ENCODE data around the gene MRPS33. TPM values are rescaled to one million over a fixed set of nuclear protein-coding genes. Genes with fewer than 3 reads are reported as not detected.
"Not testable (repeated sequence)": the region's sequence is repeated elsewhere in the genome, so short reads cannot be mapped to it uniquely, and the experiment has no call there.

MRPS33 gene
- total RNA-seq, 4 donors from 2014 or later = 8.3 to 35.5 (median 22.5) TPM

DNA sequence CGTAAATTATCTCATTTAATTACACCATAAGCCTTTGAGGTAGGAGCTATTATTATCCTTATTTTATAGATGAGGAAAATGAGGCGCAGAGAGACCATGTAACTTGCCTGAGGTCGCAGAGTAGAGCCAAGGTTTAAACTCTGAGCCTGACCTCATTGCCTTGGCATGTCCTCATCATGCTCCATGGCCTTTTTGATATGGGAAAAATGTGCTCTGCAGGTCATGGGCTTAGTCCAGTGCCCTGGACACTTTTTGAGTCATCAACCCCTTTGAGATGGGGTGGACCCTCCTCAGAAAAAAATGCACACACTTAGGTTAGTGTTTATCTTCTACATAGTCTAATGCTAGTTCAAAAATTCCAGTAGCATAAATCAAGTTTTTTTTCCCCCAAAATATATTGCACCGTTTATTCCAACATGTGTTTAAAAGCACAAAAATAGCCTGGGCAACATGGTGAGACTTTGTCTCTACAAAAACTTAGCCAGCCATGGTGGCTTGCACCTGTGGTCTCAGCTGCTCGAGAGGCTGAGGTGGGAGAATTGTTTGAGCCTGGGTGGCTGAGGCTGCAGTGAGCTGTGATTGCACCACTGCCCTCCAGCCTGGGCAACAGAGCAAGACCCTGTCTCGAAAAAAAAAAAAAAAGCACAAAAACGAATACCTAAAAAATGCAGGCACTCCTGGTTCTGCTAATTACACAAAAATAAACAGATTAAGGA, 30.5 kb upstream of the MRPS33 start:
- DNase-seq = no peak
- Histone ChIP-seq H3K4me3 (no peak overlapping the region), H3K9me3 (no peaks in the 10 kb centered on the region), H3K27me3 (no peaks in the 10 kb centered on the region), H3K36me3 (no peaks in the 10 kb centered on the region), H3K27ac (no peak overlapping the region), H3K4me1 (no peaks in the 10 kb centered on the region)
- TF ChIP-seq, protein P1, sequence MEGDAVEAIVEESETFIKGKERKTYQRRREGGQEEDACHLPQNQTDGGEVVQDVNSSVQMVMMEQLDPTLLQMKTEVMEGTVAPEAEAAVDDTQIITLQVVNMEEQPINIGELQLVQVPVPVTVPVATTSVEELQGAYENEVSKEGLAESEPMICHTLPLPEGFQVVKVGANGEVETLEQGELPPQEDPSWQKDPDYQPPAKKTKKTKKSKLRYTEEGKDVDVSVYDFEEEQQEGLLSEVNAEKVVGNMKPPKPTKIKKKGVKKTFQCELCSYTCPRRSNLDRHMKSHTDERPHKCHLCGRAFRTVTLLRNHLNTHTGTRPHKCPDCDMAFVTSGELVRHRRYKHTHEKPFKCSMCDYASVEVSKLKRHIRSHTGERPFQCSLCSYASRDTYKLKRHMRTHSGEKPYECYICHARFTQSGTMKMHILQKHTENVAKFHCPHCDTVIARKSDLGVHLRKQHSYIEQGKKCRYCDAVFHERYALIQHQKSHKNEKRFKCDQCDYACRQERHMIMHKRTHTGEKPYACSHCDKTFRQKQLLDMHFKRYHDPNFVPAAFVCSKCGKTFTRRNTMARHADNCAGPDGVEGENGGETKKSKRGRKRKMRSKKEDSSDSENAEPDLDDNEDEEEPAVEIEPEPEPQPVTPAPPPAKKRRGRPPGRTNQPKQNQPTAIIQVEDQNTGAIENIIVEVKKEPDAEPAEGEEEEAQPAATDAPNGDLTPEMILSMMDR (IDR thresholded peaks at IDR 0.05) = no peak
- no peak for TF ChIP-seq POLR2A (IDR thresholded peaks at IDR 0.05)

DNA sequence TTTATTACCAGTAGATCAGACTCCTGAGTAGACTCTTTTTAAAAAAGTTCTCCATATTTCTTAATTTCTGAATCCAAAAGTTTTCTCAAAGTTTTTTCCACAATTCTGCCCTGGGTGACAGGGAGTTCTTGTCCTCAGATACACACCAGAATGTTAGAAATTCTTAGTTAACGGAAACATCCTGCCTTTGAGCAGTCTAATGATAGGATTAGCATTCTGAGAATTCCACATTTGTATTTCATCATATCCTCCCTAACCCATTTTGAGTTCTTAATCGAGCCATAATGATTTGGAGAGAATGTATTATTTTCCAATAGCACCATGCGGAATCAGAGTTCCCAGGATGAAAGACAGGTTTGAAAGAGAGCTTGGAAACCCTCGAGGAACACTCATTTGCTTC, 28.9 kb upstream of the MRPS33 start:
- no peak overlapping the region for H3K27ac ChIP-seq
- H3K27me3 ChIP-seq = no peaks in the 10 kb centered on the region
- H3K4me1 ChIP-seq = no peaks in the 10 kb centered on the region
- no peaks in the 10 kb centered on the region for H3K36me3 ChIP-seq
- H3K9me3 ChIP-seq = no peaks in the 10 kb centered on the region
- TF ChIP-seq, protein P1 (IDR thresholded peaks at IDR 0.05) = no peak
- TF ChIP-seq POLR2A (IDR thresholded peaks at IDR 0.05) = no peak
- no peak overlapping the region for H3K4me3 ChIP-seq
- no peak for DNase-seq

DNA sequence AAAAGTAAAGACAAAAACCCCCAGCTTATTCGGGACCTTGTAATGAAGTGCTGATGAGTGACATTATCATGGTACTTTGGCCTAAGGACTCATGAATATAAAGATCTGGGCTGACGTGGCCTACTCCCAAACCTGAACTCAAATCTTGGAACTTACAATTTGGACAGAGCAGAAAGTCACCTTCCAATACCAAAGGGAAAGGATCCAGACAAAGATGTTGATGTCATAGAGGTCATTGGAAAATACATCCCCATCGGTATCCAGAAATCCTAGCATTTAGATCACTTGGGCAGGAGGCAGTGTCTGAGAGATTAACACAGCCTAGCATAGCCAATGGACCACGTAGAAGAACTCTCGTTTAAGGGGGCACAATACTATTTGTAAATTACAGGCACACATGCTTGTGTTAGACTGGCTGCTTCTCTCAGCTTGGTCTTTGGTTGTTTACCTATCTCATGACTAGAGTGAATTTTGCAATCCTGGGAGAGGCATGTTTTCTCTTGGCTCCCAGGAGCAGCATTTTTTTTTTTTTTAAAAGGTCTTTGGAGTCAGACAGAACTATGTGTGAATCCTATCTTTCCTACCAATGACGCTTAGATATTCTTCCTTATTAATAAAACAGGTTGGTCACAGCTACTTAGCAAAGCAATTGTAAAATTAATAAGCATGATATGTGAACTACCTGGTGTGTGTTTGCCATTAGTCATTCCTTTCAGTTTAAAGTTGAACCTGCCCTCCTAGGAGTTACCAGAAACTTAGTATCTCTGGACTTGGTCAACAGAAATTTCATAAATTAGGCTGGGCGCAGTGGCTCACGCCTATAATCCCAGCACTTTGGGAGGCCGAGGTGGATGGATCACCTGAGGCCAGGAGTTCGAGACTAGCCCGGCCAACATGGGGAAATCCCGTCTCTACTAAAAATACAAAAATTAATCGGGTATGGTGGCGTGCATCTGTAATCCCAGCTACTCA, 27.8 kb upstream of the MRPS33 start:
- Histone ChIP-seq H3K4me3 (no peak overlapping the region), H3K4me1 (no peaks in the 10 kb centered on the region), H3K27ac (no peak overlapping the region), H3K36me3 (no peaks in the 10 kb centered on the region), H3K27me3 (no peaks in the 10 kb centered on the region), H3K9me3 (no peaks in the 10 kb centered on the region)
- TF ChIP-seq POLR2A (IDR thresholded peaks at IDR 0.05) = no peak
- DNase-seq = no peak

DNA sequence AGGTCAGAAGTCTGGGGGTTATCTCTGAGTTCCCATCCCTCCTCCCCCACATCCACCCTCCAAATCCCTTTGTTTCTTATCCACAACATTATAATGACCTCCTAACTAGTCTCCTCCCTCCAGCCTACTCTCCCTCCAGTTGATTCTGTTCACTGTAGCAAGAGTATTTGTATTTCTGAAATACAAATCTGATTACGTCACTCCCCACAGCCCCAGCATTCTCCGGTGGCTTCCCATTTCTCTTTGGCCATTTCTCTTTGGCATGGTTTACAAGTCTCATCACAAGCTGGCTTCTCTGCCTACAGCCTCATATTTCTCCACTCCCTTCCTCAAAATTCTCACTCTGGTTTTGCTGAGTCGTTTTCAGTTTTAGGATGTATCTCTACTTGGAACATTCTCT, 24.6 kb upstream of the MRPS33 start:
- Histone ChIP-seq H3K9me3 (no peaks in the 10 kb centered on the region), H3K36me3 (no peaks in the 10 kb centered on the region)

DNA sequence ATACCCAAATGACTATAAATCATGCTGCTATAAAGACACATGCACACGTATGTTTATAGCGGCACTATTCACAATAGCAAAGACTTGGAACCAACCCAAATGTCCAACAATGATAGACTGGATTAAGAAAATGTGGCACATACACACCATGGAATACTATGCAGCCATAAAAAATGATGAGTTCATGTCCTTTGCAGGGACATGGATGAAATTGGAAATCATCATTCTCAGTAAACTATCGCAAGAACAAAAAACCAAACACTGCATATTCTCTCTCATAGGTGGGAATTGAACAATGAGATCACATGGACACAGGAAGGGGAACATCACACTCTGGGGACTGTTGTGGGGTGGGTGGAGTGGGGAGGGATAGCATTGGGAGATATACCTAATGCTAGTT, 23.3 kb upstream of the MRPS33 start:
- not testable (repeated sequence) for DNase-seq, H3K27ac ChIP-seq, H3K4me1 ChIP-seq, H3K36me3 ChIP-seq, H3K4me3 ChIP-seq, H3K9me3 ChIP-seq, H3K27me3 ChIP-seq

More for the DNA sequence above, 24.6 kb upstream of the MRPS33 start:
- Histone ChIP-seq H3K27me3 (no peaks in the 10 kb centered on the region), H3K4me3 (no peak overlapping the region), H3K27ac (no peak overlapping the region), H3K4me1 (no peaks in the 10 kb centered on the region)
- TF ChIP-seq, protein P1 (IDR thresholded peaks at IDR 0.05) = no peak
- DNase-seq = no peak

DNA sequence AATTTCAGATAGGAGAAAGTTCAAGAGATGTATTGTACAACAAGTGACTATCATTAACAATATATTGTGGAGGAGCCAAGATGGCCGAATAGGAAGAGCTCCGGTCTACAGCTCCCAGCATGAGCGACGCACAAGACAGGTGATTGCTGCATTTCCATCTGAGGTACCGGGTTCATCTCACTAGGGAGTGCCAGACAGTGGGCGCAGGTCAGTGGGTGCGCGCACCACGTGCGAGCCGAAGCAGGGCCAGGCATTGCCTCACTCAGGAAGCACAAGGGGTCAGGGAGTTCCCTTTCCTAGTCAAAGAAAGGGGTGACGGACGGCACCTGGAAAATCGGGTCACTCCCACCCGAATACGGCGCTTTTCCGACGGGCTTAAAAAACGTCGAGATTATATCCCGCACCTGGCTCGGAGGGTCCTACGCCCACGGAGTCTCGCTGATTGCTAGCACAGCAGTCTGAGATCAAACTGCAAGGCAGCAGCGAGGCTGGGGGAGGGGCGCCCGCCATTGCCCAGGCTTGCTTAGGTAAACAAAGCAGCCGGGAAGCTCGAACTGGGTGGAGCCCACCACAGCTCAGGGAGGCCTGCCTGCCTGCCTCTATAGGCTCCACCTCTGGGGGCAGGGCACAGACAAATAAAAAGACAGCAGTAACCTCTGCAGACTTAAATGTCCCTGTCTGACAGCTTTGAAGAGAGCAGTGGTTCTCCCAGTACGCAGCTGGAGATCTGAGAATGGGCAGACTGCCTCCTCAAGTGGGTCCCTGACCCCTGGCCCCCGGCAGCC, 18.0 kb upstream of the MRPS33 start:
- H3K27ac ChIP-seq, H3K36me3 ChIP-seq: not testable (repeated sequence)

More for the DNA sequence above, 18.0 kb upstream of the MRPS33 start:
- H3K4me3 ChIP-seq, H3K27me3 ChIP-seq, DNase-seq, H3K4me1 ChIP-seq, H3K9me3 ChIP-seq: not testable (repeated sequence)
